Upper lobe of left lung (tissue), 4 donors: ENCODE results near the gene SERF1A.
"Not testable (repeated sequence)": the region's sequence is repeated elsewhere in the genome, so short reads cannot be mapped to it uniquely, and the experiment has no call there.

ENCODE experiments used
- EP300 ChIP-seq, 4 donors: sonication (generic); formaldehyde crosslinking; IDR thresholded peaks; one replicate each; pipeline ENCODE4 v1.5.1; 2017; ENCODE audit warnings: antibody characterized with exemption in 4 of 4, control low read depth in 2 of 4
- TF ChIP-seq, protein P1 (sequence below), 6 experiments: fragments of 450-650 bp in 4 of 6; fragments of 200-600 bp in 2 of 6; sonication (generic) in 2 of 6; IDR thresholded peaks; one replicate each; pipeline ENCODE4 v1.5.1; 2016 to 2019; ENCODE audit warnings: antibody characterized with exemption in 6 of 6

DNA sequence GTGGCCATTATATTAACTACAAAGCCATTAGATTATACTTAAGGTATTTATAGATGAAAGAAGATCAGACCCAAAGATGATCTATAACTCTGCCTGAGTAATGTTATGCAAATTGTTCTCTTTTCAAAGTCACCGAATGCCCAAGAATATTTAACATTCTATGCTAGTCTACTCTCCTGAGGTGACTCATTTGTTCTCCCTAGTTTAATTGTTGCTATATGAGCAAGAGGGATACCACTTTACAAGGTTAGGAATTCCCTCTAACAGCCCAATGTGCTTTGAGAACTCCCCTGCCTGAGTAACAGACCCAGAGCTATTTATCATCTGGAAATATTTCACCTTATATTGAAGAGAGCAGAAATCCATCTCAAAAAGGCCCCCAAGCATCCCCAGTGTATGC is 29.8 kb upstream of the SERF1A start:
- TF ChIP-seq, protein P1, sequence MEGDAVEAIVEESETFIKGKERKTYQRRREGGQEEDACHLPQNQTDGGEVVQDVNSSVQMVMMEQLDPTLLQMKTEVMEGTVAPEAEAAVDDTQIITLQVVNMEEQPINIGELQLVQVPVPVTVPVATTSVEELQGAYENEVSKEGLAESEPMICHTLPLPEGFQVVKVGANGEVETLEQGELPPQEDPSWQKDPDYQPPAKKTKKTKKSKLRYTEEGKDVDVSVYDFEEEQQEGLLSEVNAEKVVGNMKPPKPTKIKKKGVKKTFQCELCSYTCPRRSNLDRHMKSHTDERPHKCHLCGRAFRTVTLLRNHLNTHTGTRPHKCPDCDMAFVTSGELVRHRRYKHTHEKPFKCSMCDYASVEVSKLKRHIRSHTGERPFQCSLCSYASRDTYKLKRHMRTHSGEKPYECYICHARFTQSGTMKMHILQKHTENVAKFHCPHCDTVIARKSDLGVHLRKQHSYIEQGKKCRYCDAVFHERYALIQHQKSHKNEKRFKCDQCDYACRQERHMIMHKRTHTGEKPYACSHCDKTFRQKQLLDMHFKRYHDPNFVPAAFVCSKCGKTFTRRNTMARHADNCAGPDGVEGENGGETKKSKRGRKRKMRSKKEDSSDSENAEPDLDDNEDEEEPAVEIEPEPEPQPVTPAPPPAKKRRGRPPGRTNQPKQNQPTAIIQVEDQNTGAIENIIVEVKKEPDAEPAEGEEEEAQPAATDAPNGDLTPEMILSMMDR (IDR thresholded peaks at IDR 0.05): not testable (repeated sequence)
- not testable (repeated sequence) for TF ChIP-seq EP300 (IDR thresholded peaks at IDR 0.05)
